SK-N-MC (cell line): ENCODE data around the gene UGT1A6.
"Not testable (repeated sequence)": the region's sequence is repeated elsewhere in the genome, so short reads cannot be mapped to it uniquely, and the experiment has no call there.

Source experiments
- DNase-seq: peaks from one replicate; pipeline ENCODE4 v3.0.0-alpha.2; 2011; ENCODE audit warnings: low read depth, low spot score
- H3K27ac ChIP-seq: fragments of 200-600 bp; sonication (generic); 2 replicates; pipeline ENCODE4 v1.5.1; 2016; ENCODE audit warnings: mixed run types
- H3K36me3 ChIP-seq: fragments of 200-600 bp; sonication (generic); 2 replicates; pipeline ENCODE4 v1.6.1; 2017; ENCODE audit warnings: antibody characterized with exemption, low read length, mixed read lengths; ENCODE audit not compliant: insufficient read depth
- H3K4me3 ChIP-seq: fragments of 200-600 bp; sonication (generic); 2 replicates; pipeline ENCODE4 v1.5.1; 2016
- H3K9ac ChIP-seq: fragments of 200-600 bp; sonication (generic); 2 replicates; pipeline ENCODE4 v1.8.0; 2017; ENCODE audit warnings: mixed run types, mixed read lengths; ENCODE audit not compliant: insufficient read length
- H3K9me3 ChIP-seq: fragments of 200-600 bp; sonication (generic); 2 replicates; pipeline ENCODE4 v1.6.1; 2017; ENCODE audit warnings: low read depth, mild to moderate bottlenecking, antibody characterized with exemption, low read length, moderate library complexity, mixed read lengths
- EZH2 ChIP-seq: fragments of 200-600 bp; sonication (generic); IDR thresholded peaks from one replicate; pipeline ENCODE4 v1.6.1; 2017; ENCODE audit warnings: antibody characterized with exemption
- FOXP2 ChIP-seq: optimal IDR thresholded peaks from 2 replicates; pipeline ENCODE3; 2011; ENCODE audit warnings: mild to moderate bottlenecking, moderate library complexity; ENCODE audit not compliant: insufficient read depth; ENCODE audit errors: extremely low read length, control extremely low read depth
- POLR2AphosphoS5 ChIP-seq: IDR thresholded peaks from 2 replicates; pipeline ENCODE4 v1.6.1; 2012; ENCODE audit warnings: mild to moderate bottlenecking, low read depth, low read length, borderline replicate concordance

The UGT1A6 gene

DNA sequence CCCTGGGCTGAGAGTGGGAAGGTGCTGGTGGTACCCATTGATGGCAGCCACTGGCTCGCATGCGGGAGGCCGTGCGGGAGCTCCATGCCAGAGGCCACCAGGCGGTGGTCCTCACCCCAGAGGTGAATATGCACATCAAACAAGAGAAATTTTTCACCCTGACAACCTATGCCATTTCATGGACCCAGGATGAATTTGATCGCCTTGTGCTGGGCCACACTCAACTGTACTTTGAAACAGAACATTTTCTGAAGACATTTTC, 54.5 kb downstream of the UGT1A6 start:
- DNase-seq, result no peak
- TF ChIP-seq FOXP2 (no peak), EZH2 (no peak), POLR2AphosphoS5 (no peak)
- no peaks in the 10 kb centered on the region for H3K9me3 ChIP-seq
- no peak overlapping the region for H3K9ac ChIP-seq
- H3K36me3 ChIP-seq, result no peaks in the 10 kb centered on the region
- H3K4me3 ChIP-seq, result no peak overlapping the region
- H3K27ac ChIP-seq, result no peak overlapping the region

DNA sequence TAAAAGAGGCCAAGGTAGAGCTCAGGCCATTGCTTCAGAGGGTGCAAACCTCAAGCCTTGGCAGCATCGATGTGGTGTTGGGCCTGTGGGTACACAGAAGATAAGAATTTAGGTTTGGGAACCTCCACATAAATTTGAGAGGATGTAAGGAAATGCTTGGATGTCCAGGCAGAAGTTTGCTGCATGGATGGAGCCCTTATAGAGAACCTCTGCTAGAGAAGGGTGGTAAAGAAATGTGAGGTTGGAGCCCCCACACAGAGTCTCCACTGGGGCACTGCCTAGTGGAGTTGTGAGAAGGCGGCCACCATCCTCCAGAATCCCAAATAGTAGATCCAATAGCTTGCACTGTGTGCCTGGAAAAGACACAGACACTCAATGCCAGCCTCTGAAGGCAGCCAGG, 58.0 kb downstream of the UGT1A6 start:
- H3K27ac ChIP-seq, H3K9me3 ChIP-seq, H3K4me3 ChIP-seq, H3K36me3 ChIP-seq, H3K9ac ChIP-seq, DNase-seq: not testable (repeated sequence)

GRCh38 chr2:233751212-233752009, 58.7 kb downstream of the UGT1A6 start:
- H3K4me3 ChIP-seq, DNase-seq, H3K27ac ChIP-seq, H3K36me3 ChIP-seq, H3K9ac ChIP-seq, H3K9me3 ChIP-seq: not testable (repeated sequence)

GRCh38 chr2:233754872-233755611, 62.4 kb downstream of the UGT1A6 start:
- no peak overlapping the region for H3K9ac ChIP-seq
- no peak for DNase-seq
- TF ChIP-seq EZH2 (no peak), FOXP2 (no peak), POLR2AphosphoS5 (no peak)
- no peak overlapping the region for H3K4me3 ChIP-seq
- H3K27ac ChIP-seq, result no peak overlapping the region
- H3K9me3 ChIP-seq, result no peaks in the 10 kb centered on the region
- H3K36me3 ChIP-seq, result no peaks in the 10 kb centered on the region

DNA sequence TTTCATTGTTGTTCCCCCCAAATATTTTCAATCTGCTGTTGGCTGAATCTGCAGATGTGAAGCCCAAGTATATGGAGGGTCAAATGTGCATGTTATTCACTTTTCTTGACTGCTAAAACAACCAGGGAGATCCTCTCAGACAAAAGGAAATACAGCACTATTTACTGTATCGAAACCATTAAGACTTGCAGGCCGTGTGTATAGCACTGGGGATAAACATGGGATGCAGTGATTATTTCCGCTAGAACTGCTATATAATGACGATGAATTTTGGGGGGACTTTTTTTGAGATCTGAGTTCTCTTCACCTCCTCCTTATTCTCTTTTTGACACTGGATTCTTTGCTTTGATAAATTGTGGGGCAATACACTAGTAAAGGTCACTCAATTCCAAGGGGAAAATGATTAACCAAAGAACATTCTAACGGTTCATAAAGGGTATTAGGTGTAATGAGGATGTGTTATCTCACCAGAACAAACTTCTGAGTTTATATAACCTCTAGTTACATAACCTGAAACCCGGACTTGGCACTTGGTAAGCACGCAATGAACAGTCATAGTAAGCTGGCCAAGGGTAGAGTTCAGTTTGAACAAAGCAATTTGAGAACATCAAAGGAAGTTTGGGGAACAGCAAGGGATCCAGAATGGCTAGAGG, 63.9 kb downstream of the UGT1A6 start:
- Histone ChIP-seq H3K36me3 (no peaks in the 10 kb centered on the region), H3K9me3 (no peaks in the 10 kb centered on the region), H3K9ac (no peak overlapping the region), H3K4me3 (no peak overlapping the region), H3K27ac (no peak overlapping the region)
- DNase-seq, result no peak
- TF ChIP-seq POLR2AphosphoS5 (no peak), EZH2 (no peak), FOXP2 (no peak)

DNA sequence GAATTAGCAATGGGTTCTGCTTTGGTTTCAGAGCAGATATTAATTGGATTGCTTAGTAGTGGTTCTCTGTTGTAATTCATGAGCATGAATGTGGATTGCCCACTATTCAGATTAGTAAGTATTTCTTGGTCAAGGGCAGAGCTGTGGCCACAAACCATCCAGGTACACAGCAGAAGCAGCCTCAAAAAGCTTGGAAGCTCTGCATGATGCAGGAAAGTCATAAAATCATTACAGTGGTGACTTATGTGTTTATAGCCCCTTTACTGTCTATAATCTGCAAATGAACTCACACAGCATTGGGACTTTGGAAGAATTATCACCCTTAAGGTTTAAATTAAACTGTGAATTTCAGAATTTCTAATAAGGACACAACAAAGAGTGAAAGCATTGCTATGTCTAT, 65.5 kb downstream of the UGT1A6 start:
- Histone ChIP-seq H3K27ac (no peak overlapping the region), H3K9ac (no peak overlapping the region), H3K9me3 (no peaks in the 10 kb centered on the region), H3K4me3 (no peak overlapping the region), H3K36me3 (no peaks in the 10 kb centered on the region)
- TF ChIP-seq EZH2, result no peak
- no peak for DNase-seq

DNA sequence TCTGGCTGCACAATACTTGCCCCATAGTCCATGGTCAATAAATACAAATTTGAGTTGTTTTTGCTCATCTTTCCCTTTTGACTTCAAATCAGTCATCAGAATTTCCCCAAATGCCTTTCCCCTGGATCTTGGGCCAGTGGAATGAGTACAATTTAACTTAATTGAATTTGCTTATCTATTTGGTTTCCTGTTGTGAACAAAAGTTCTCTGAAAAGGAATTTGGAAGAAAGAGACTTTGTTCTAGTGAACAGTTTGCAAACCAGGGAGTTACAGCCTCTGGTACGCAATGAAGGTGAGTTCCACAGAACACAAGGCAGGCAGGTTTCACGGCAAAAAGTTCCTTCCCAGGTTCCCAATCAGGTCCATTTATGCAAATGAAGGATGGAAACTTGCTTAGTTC, 66.2 kb downstream of the UGT1A6 start:
- Histone ChIP-seq H3K4me3 (no peak overlapping the region), H3K9me3 (no peaks in the 10 kb centered on the region), H3K9ac (no peak overlapping the region), H3K27ac (no peak overlapping the region), H3K36me3 (no peaks in the 10 kb centered on the region)
- TF ChIP-seq POLR2AphosphoS5 (no peak), FOXP2 (no peak), EZH2 (no peak)
- DNase-seq, result no peak

GRCh38 chr2:233760043-233760442, 67.4 kb downstream of the UGT1A6 start, which contains the start of gene UGT1A1:
UGT1A1 (plus strand) TSS chr2:233760270; CDS start chr2:233760288, 18 bp downstream.
- TF ChIP-seq FOXP2 (no peak), POLR2AphosphoS5 (no peak), EZH2 (no peak)
- Histone ChIP-seq H3K4me3 (no peak within 1 kb of the TSS), H3K9me3 (no peaks in the 10 kb centered on the region), H3K9ac (no peak within 1 kb of the TSS), H3K36me3 (no peaks in the 10 kb centered on the region), H3K27ac (no peak within 1 kb of the TSS)
- DNase-seq, result no peak
